ENCODE data around the gene CBFA2T3. TPM values are rescaled to one million over a fixed set of nuclear protein-coding genes. Genes with fewer than 3 reads are reported as not detected.

CBFA2T3 gene
- total and polyA plus RNA-seq, 2 of the 13 experiments (the other 11 are each of a cell fraction or from before 2014, with no cell fraction given), result 0.05 TPM; not detected in 1

- TF ChIP-seq THAP9 (CRISPR knock-in tag; IDR thresholded peaks at IDR 0.05; ENCODE audit: borderline replicate concordance) (no peak), ZNF747 (CRISPR knock-in tag; IDR thresholded peaks at IDR 0.05; ENCODE audit: borderline replicate concordance) (no peak), CBX2 (IDR thresholded peaks at IDR 0.05; ENCODE audit: low read depth, low read length) (no peak), CBX2 (CRISPR knock-in tag; IDR thresholded peaks at IDR 0.05; ENCODE audit: low read depth) (no peak), TBP (CRISPR knock-in tag; IDR thresholded peaks at IDR 0.05) (no peak), STAT6 (CRISPR knock-in tag; IDR thresholded peaks at IDR 0.05; ENCODE audit: borderline replicate concordance) (no peak), SOX5 (CRISPR knock-in tag; IDR thresholded peaks at IDR 0.05; ENCODE audit: borderline replicate concordance) (no peak)
Measured at GRCh38 chr16:88893127-88893968, 83.7 kb downstream of the CBFA2T3 start (continued).

Measured in HepG2 (cell line).